Osteocyte (in vitro differentiated cells): ENCODE results near the gene TMEM150A. TPM values are rescaled to one million over a fixed set of nuclear protein-coding genes. Genes with fewer than 3 reads are reported as not detected.

Source experiments
- DNase-seq: peaks from one replicate; pipeline ENCODE4 v3.0.0; 2021; ENCODE audit warnings: mixed read lengths; ENCODE audit not compliant: unreplicated experiment; ENCODE audit errors: extremely low spot score
- H3K27ac Mint-ChIP-seq: one replicate; pipeline ENCODE4 v1.8.0; 2021; ENCODE audit warnings: mild to moderate bottlenecking, mixed read lengths; ENCODE audit not compliant: unreplicated experiment
- H3K27me3 Mint-ChIP-seq: one replicate; pipeline ENCODE4 v1.8.0; 2021; ENCODE audit warnings: mixed read lengths; ENCODE audit not compliant: unreplicated experiment
- H3K36me3 Mint-ChIP-seq: one replicate; pipeline ENCODE4 v1.8.0; 2021; ENCODE audit warnings: mixed read lengths; ENCODE audit not compliant: unreplicated experiment
- H3K4me1 Mint-ChIP-seq: one replicate; pipeline ENCODE4 v1.8.0; 2021; ENCODE audit warnings: mixed read lengths; ENCODE audit not compliant: unreplicated experiment
- H3K4me3 Mint-ChIP-seq: one replicate; pipeline ENCODE4 v1.8.0; 2021; ENCODE audit warnings: mild to moderate bottlenecking, moderate library complexity, mixed read lengths; ENCODE audit not compliant: unreplicated experiment
- H3K9me3 Mint-ChIP-seq: one replicate; pipeline ENCODE4 v1.8.0; 2021; ENCODE audit warnings: mixed read lengths; ENCODE audit not compliant: unreplicated experiment
- total RNA-seq: library from RNA; stranded (reverse); gene quantifications from 2 replicates; pipeline ENCODE4 v1.2.1, GENCODE V29; 2021
- TF ChIP-seq, protein P1 (sequence below): fragments of 200-600 bp; sonication (generic); IDR thresholded peaks from 2 replicates; pipeline ENCODE4 v1.5.0; 2021; ENCODE audit warnings: antibody characterized with exemption, mild to moderate bottlenecking, moderate library complexity

Gene TMEM150A
- total RNA-seq, 1 donor from 2014 or later: 18.2 TPM

DNA sequence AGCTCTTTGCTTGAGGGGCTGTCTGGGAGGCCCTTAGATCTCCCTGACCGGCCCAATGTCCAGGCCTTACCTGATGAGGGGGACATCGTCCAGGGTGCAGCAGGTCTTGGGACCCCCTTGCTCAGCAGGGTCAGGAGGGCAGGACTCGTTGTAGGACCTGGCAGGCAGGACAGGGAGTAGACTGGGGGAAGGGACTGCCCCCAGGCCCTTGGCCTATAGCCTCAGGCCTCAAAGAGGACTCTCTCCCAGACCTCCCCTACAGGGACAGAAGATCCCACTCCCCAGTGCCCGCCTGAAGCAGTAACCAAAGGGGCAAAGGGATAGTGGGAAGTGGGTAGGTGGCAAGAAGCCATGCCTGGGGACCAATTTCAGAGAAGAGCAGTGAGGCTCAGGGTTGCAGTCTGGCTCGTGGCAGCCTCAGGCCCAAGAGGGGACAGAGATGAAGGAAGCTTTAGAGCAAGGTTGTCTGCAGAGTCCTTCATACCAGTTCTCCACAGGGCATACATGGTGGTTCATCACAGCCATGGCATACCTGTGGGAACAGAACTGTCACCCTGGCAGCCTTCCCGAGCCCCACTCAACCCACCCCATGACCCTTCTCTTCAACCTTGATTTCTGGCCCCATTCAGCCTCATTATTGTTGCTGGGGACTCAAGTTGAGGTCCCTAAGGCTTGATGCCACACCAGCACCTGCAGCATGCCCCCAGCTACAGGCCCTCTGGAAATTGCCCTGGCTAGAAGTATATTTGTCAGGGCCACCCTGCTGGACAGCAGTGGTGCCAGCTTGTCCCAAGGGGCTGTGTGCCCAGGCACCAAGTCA is 1.3 kb downstream of the TMEM150A start:
- Mint-ChIP-seq H3K27me3 (no peaks in the 10 kb centered on the region), H3K9me3 (no peaks in the 10 kb centered on the region), H3K4me1 (peaks cover 42% of the 10 kb centered on the region), H3K27ac (no peak overlapping the region), H3K4me3 (peak overlapping the region; percentile 82), H3K36me3 (peaks cover 8% of the 10 kb centered on the region)
- DNase-seq: no peak
- TF ChIP-seq, protein P1, sequence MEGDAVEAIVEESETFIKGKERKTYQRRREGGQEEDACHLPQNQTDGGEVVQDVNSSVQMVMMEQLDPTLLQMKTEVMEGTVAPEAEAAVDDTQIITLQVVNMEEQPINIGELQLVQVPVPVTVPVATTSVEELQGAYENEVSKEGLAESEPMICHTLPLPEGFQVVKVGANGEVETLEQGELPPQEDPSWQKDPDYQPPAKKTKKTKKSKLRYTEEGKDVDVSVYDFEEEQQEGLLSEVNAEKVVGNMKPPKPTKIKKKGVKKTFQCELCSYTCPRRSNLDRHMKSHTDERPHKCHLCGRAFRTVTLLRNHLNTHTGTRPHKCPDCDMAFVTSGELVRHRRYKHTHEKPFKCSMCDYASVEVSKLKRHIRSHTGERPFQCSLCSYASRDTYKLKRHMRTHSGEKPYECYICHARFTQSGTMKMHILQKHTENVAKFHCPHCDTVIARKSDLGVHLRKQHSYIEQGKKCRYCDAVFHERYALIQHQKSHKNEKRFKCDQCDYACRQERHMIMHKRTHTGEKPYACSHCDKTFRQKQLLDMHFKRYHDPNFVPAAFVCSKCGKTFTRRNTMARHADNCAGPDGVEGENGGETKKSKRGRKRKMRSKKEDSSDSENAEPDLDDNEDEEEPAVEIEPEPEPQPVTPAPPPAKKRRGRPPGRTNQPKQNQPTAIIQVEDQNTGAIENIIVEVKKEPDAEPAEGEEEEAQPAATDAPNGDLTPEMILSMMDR: no peak

DNA sequence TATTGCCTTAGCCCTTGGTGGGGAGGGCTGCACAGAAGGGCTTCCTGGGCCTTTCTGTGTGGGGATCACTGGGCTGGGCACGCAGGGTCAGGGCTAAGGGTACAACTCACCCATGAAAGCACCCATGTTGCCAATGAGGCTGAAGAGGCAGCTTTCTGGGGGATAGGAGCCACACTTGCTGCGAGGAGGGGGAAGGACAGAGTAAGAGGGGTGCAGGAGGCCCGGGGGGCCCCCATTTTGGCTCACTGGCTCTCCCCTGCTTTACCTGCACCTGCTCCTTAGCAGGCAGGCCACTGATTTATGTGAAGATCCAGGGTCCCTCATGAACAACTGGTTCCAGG is 2.3 kb downstream of the TMEM150A start:
- Mint-ChIP-seq H3K27ac (no peak overlapping the region), H3K36me3 (peaks cover 8% of the 10 kb centered on the region), H3K4me1 (peaks cover 39% of the 10 kb centered on the region), H3K4me3 (no peak overlapping the region), H3K9me3 (no peaks in the 10 kb centered on the region), H3K27me3 (no peaks in the 10 kb centered on the region)
- no peak for DNase-seq
- TF ChIP-seq, protein P1: no peak

DNA sequence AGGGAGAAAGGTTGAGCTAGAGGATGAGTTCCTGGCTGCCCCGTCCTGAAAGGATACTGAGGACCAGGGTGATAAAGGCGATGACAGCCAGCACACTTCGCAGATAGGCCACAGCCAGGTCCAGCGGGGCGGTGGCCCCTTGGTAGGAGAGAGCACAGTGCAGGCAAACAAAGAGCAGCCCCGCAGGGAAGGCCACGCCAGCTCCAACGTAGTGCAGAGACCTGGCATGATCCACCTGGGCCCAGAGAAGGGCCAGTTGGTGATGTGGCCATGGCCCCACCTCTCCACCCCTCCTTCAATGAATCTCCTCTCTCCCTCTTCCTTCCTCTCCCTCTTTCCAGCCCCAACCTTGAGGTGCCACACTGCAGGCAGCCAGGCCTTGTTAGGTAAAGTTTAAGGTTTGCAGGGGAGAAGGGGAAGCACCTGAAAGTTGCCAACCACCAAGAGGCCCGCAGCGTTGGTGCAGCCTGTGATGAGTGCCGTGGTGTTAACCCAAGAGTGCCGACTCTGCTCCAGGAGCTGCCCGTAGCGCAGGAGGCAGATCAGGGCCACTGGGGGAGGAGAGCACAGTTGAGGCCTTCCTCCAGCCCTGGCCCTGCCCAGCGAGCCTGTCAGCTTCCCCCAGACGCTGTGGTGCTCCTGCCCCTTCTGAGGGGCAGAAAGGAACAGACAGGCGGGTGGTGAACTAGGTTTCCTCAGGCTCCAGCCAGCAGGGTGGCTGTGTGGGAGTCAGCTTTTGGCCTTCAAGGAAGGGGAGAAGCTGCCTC is 2.8 kb downstream of the TMEM150A start:
- Mint-ChIP-seq H3K36me3 (peaks cover 8% of the 10 kb centered on the region), H3K9me3 (no peaks in the 10 kb centered on the region), H3K27ac (no peak overlapping the region), H3K27me3 (no peaks in the 10 kb centered on the region), H3K4me1 (peaks cover 39% of the 10 kb centered on the region), H3K4me3 (no peak overlapping the region)
- no peak for DNase-seq
- TF ChIP-seq, protein P1: no peak

DNA sequence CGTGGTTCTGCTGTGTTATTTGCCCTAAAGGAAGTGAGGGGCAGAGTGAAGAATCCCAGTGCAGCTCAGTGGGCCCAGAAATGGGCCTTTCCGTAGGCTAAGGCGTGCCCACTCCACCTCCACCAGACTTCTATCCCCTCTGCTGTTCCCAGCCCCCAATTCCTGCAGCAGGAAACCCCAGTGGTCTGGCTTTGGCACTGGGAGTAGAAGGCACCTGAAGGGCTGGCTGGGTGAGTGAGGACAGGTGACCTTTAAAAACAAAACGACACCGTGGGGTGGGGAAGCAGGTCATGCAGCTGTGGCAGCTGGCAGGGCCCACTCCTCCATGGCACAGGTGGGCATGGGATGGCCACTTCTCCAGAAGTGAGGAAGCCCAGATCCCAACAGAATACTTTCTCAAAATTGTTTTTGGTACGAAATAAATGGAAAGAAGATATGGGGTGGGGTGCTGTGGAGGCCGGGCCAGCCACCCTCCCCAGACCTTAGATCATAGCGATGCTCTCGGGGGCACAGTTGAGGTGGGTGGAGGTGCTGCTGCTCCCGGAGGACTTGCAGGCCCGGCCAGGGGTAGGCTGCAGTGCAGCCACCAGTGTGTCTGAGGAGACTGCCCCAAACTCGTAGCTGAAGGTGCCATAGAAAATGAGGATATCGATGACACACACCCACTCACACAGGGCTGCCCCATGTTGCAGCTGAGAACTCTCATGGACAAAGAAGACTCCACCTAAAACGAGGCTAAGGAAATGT is 3.7 kb downstream of the TMEM150A start:
- TF ChIP-seq, protein P1: no peak
- H3K4me1 Mint-ChIP-seq: peaks cover 42% of the 10 kb centered on the region
- H3K36me3 Mint-ChIP-seq: peaks cover 8% of the 10 kb centered on the region
- no peaks in the 10 kb centered on the region for H3K27me3 Mint-ChIP-seq
- H3K27ac Mint-ChIP-seq: no peak overlapping the region
- H3K9me3 Mint-ChIP-seq: no peaks in the 10 kb centered on the region
- no peak for DNase-seq
- H3K4me3 Mint-ChIP-seq: no peak overlapping the region
